ENCODE measurements around the gene APRT.

GRCh38 chr16:88839745-88840599 lies 28.2 kb upstream of the APRT start:
- TF ChIP-seq POLR2AphosphoS5 (IDR thresholded peaks at IDR 0.05; ENCODE audit: low read depth, low read length) (no peak), POLR2A (IDR thresholded peaks at IDR 0.05; ENCODE audit: low read depth, low read length) (no peak), TAF1 (IDR thresholded peaks at IDR 0.05; ENCODE audit: borderline replicate concordance, low read depth, low read length) (no peak)
